Endothelial cell of umbilical vein (primary cell): ENCODE results near the gene OR52K1. TPM values are rescaled to one million over a fixed set of nuclear protein-coding genes. Genes with fewer than 3 reads are reported as not detected.

Source experiments
- polyA plus RNA-seq, 4 experiments: library from polyadenylated mRNA; depleted of rRNA in 3 of 4; stranded (reverse) in 3 of 4; unstranded in 1 of 4; fragments of >200 nt; gene quantifications; 2 replicates each; pipeline versions ENCODE4 v1.2.1 to v1.2.3, GENCODE V29; 2011 to 2012; ENCODE audit warnings: missing spikeins in 1 of 4
- total RNA-seq: library from RNA; stranded (reverse); gene quantifications from 2 replicates; pipeline ENCODE4 v1.2.3, GENCODE V29; 2021

The OR52K1 gene
- total and polyA plus RNA-seq, 2 donors (not counting 3 experiments of a cell fraction or from before 2014, with no cell fraction given), result not detected

Other genes starting within 250 kb of the OR52K1 start
- gene OR52B4, start 114.3 kb upstream of the OR52K1 start, total RNA-seq, result not detected in 2 replicates
- gene OR52B4, start 114.3 kb upstream of the OR52K1 start, polyA plus RNA-seq, result not detected in 2 replicates
- 19.1 and 20.8 TPM in 2 replicates for gene TRIM21, start 88.9 kb upstream of the OR52K1 start, total RNA-seq
- 18.8 and 18.9 TPM in 2 replicates for gene TRIM21, start 88.9 kb upstream of the OR52K1 start, polyA plus RNA-seq
- gene OR52K2, start 33.4 kb upstream of the OR52K1 start, total RNA-seq, result not detected in 2 replicates
- gene OR52K2, start 33.4 kb upstream of the OR52K1 start, polyA plus RNA-seq, result not detected in 2 replicates
- not detected in 2 replicates for gene OR52M1, start 62.5 kb downstream of the OR52K1 start, total RNA-seq
- gene OR52M1, start 62.5 kb downstream of the OR52K1 start, polyA plus RNA-seq, result not detected in 2 replicates
- not detected in 2 replicates for gene OR52I2, start 99.1 kb downstream of the OR52K1 start, total RNA-seq
- not detected in 2 replicates for gene OR52I2, start 99.1 kb downstream of the OR52K1 start, polyA plus RNA-seq
- gene OR52I1, start 111.4 kb downstream of the OR52K1 start, total RNA-seq, result not detected in 2 replicates
- not detected in 2 replicates for gene OR52I1, start 111.4 kb downstream of the OR52K1 start, polyA plus RNA-seq
- 10.6 and 11.3 TPM in 2 replicates for gene TRIM68, start 125.6 kb downstream of the OR52K1 start, total RNA-seq
- gene TRIM68, start 125.6 kb downstream of the OR52K1 start, polyA plus RNA-seq, result 7.2 and 8.1 TPM in 2 replicates
- gene OR51D1, start 154.8 kb downstream of the OR52K1 start, total RNA-seq, result not detected in 2 replicates
- gene OR51D1, start 154.8 kb downstream of the OR52K1 start, polyA plus RNA-seq, result not detected in 2 replicates
- not detected in 2 replicates for gene OR51E1, start 161.3 kb downstream of the OR52K1 start, total RNA-seq
- not detected in 2 replicates for gene OR51E1, start 161.3 kb downstream of the OR52K1 start, polyA plus RNA-seq
- gene OR51E2, start 215.2 kb downstream of the OR52K1 start, total RNA-seq, result not detected in 2 replicates
- not detected in 2 replicates for gene OR51E2, start 215.2 kb downstream of the OR52K1 start, polyA plus RNA-seq
- gene MMP26, start 222.1 kb downstream of the OR52K1 start, total RNA-seq, result not detected in 2 replicates
- not detected in 2 replicates for gene MMP26, start 222.1 kb downstream of the OR52K1 start, polyA plus RNA-seq